ENCODE measurements around the gene SYNGAP1.
"Not testable (repeated sequence)": the region's sequence is repeated elsewhere in the genome, so short reads cannot be mapped to it uniquely, and the experiment has no call there.

Gene SYNGAP1

GRCh38 chr6:33377171-33377570 lies 42.7 kb upstream of the SYNGAP1 start:
- H3K36me3 ChIP-seq (replicated peaks): no peaks in the 10 kb centered on the region
- DNase-seq: no peak
- no peak overlapping the region for H3K27ac ChIP-seq
- in situ Hi-C loops (cut with HindIII; ENCODE audit: low pct_ligation_motif_present, low sequenced_read_pairs): no loop called here
- TF ChIP-seq, protein P1, sequence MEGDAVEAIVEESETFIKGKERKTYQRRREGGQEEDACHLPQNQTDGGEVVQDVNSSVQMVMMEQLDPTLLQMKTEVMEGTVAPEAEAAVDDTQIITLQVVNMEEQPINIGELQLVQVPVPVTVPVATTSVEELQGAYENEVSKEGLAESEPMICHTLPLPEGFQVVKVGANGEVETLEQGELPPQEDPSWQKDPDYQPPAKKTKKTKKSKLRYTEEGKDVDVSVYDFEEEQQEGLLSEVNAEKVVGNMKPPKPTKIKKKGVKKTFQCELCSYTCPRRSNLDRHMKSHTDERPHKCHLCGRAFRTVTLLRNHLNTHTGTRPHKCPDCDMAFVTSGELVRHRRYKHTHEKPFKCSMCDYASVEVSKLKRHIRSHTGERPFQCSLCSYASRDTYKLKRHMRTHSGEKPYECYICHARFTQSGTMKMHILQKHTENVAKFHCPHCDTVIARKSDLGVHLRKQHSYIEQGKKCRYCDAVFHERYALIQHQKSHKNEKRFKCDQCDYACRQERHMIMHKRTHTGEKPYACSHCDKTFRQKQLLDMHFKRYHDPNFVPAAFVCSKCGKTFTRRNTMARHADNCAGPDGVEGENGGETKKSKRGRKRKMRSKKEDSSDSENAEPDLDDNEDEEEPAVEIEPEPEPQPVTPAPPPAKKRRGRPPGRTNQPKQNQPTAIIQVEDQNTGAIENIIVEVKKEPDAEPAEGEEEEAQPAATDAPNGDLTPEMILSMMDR (IDR thresholded peaks at IDR 0.05; ENCODE audit: low read depth, low read length, missing control alignments): no peak
- H3K4me3 ChIP-seq (ENCODE audit: low read depth, low read length): no peak overlapping the region
- H3K27me3 ChIP-seq (replicated peaks): no peaks in the 10 kb centered on the region

- H3K36me3 ChIP-seq (replicated peaks); H3K4me3 ChIP-seq (ENCODE audit: low read depth, low read length); H3K27ac ChIP-seq; DNase-seq; H3K27me3 ChIP-seq (replicated peaks); in situ Hi-C loops (cut with HindIII; ENCODE audit: low pct_ligation_motif_present, low sequenced_read_pairs): not testable (repeated sequence)
Measured at GRCh38 chr6:33379184-33379583, 40.7 kb upstream of the SYNGAP1 start.

DNA sequence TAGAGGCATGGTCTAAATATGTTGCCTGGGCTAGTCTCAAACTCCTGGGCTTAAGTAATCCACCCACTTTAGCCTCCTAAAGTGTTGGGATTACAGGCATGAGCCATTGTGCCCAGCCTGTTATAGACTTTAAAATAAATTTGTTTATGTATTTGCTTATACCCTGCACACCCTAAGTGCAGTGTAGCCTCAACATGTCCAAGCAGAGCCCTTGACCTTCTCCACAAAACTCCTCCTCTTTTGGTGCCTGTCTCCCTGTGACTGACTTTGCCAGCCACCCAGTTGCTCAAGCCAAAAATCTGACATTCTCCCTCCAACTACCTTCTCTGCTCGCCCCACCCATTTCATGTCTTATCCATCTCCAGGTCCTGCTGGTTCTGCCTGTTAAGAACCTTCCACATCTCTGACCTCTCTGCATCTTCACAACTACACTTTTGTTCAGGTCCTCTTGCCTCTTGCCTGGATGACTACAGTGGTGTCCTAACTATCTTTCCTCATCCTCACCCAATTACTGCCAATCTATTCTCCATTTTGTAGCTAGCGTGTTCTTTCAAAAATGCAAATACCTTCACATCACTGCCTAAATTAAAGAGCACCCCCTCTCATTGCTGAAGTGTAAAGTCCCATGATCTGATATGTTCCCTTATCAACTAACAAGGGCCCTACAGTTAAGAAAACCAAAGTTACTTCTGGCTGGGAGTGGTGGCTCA lies 39.4 kb upstream of the SYNGAP1 start:
- TF ChIP-seq, protein P1 (IDR thresholded peaks at IDR 0.05; ENCODE audit: low read depth, low read length, missing control alignments): no peak
- H3K4me3 ChIP-seq (ENCODE audit: low read depth, low read length): no peak overlapping the region
- DNase-seq: no peak
- H3K27ac ChIP-seq: no peak overlapping the region
- H3K36me3 ChIP-seq (replicated peaks): no peaks in the 10 kb centered on the region
- no peaks in the 10 kb centered on the region for H3K27me3 ChIP-seq (replicated peaks)
- in situ Hi-C loops (cut with HindIII; ENCODE audit: low pct_ligation_motif_present, low sequenced_read_pairs): no loop called here

DNA sequence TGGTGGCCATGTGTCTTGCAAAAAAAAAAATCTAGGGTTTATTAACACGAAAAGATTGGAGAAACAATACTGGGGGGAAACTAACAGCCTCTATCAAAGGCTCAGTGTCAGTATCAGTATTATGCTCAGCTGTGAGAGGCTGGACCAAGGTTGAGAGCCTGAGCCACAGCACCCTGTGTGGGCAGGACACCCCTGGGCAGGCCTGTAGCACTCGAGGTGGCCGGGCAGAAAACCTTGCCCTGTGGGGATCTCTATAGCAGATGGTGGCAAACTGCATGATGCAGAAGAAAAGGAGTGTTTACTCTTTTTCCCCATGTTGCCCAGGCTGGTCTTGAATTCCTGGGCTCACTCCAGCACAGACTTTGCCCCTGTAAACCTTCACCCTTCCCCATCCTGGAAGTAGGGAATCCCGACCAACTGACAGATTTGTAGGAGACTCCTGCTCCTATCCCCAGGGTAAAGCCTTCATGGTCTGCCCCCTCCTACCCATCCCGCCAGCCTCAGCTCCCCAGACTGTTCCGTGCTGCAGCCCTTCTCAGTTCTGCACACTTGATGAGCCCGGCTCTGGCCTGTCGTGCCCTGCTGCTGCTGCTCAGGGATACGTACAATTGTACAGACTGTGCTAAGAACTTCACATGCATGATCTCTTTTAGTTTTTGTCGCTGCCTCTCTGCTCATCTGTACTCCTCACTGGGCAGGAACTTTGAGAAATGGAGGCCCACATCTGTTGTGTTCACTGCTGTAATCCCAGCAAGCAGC lies 36.3 kb upstream of the SYNGAP1 start:
- DNase-seq: no peak
- H3K27me3 ChIP-seq (replicated peaks): no peaks in the 10 kb centered on the region
- in situ Hi-C loops (cut with HindIII; ENCODE audit: low pct_ligation_motif_present, low sequenced_read_pairs): no loop called here
- no peak overlapping the region for H3K4me3 ChIP-seq (ENCODE audit: low read depth, low read length)
- H3K36me3 ChIP-seq (replicated peaks): no peaks in the 10 kb centered on the region
- no peak overlapping the region for H3K27ac ChIP-seq
- TF ChIP-seq, protein P1 (IDR thresholded peaks at IDR 0.05; ENCODE audit: low read depth, low read length, missing control alignments): no peak

- H3K36me3 ChIP-seq (replicated peaks): no peaks in the 10 kb centered on the region
- in situ Hi-C loops (cut with HindIII; ENCODE audit: low pct_ligation_motif_present, low sequenced_read_pairs): no loop called here
- no peak overlapping the region for H3K27ac ChIP-seq
- peak; percentile 38 for DNase-seq
- H3K4me3 ChIP-seq (ENCODE audit: low read depth, low read length): no peak overlapping the region
- TF ChIP-seq, protein P1 (IDR thresholded peaks at IDR 0.05; ENCODE audit: low read depth, low read length, missing control alignments): peak; percentile 61
- no peaks in the 10 kb centered on the region for H3K27me3 ChIP-seq (replicated peaks)
Measured at GRCh38 chr6:33384581-33385020, 35.3 kb upstream of the SYNGAP1 start.

DNA sequence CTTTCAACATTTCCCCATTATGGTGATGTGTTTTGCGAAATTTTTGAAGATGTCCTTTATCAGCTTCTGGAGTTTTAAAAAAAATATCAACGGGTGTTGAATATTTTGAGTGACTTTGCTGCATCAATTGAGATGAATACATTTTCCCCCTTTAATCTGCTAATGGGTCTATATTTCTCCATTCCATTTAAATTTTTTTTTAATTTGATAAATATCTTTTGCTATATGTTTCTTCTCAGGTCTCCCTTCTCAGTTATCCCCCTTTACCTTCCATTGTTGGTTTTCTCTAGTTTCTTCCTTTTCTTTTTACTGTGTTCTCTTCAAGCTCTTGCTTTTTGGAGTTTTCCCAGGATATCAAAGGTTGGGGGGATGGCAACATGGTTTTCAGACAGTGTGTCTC lies 29.7 kb upstream of the SYNGAP1 start:
- no peaks in the 10 kb centered on the region for H3K27me3 ChIP-seq (replicated peaks)
- no peak overlapping the region for H3K4me3 ChIP-seq (ENCODE audit: low read depth, low read length)
- in situ Hi-C loops (cut with HindIII; ENCODE audit: low pct_ligation_motif_present, low sequenced_read_pairs): no loop called here
- H3K36me3 ChIP-seq (replicated peaks): no peaks in the 10 kb centered on the region
- no peak overlapping the region for H3K27ac ChIP-seq
- no peak for DNase-seq
- TF ChIP-seq, protein P1 (IDR thresholded peaks at IDR 0.05; ENCODE audit: low read depth, low read length, missing control alignments): no peak

Measured in brain microvascular endothelial cell (primary cell).